Glutamatergic neuron (in vitro differentiated cells): ENCODE measurements around the gene NUFIP1. TPM values are rescaled to one million over a fixed set of nuclear protein-coding genes. Genes with fewer than 3 reads are reported as not detected.

ENCODE experiments used
- DNase-seq: peaks from one replicate; pipeline ENCODE4 v3.0.0; 2022
- H3K27ac Mint-ChIP-seq: one replicate; pipeline ENCODE4 v1.8.0; 2020; ENCODE audit warnings: mild to moderate bottlenecking, mixed read lengths, inconsistent platforms; ENCODE audit not compliant: unreplicated experiment
- H3K27me3 Mint-ChIP-seq: one replicate; pipeline ENCODE4 v1.8.0; 2020; ENCODE audit warnings: mild to moderate bottlenecking, moderate library complexity, mixed read lengths, inconsistent platforms; ENCODE audit not compliant: unreplicated experiment
- H3K36me3 Mint-ChIP-seq: one replicate; pipeline ENCODE4 v1.8.0; 2020; ENCODE audit warnings: mild to moderate bottlenecking, mixed read lengths, inconsistent platforms; ENCODE audit not compliant: unreplicated experiment
- H3K4me1 Mint-ChIP-seq: one replicate; pipeline ENCODE4 v1.8.0; 2020; ENCODE audit warnings: mild to moderate bottlenecking, low read depth, mixed read lengths, inconsistent platforms; ENCODE audit not compliant: unreplicated experiment
- H3K4me3 Mint-ChIP-seq: one replicate; pipeline ENCODE4 v1.8.0; 2020; ENCODE audit warnings: mild to moderate bottlenecking, mixed read lengths, inconsistent platforms; ENCODE audit not compliant: unreplicated experiment
- H3K9me3 Mint-ChIP-seq: one replicate; pipeline ENCODE4 v1.8.0; 2020; ENCODE audit warnings: mild to moderate bottlenecking, moderate library complexity, mixed read lengths, inconsistent platforms; ENCODE audit not compliant: unreplicated experiment
- total RNA-seq: library from RNA; stranded (reverse); fragmentation: NEBNext Ultra II Directional; extraction: Animal tissue kit (Norgen Biotek cat#: 25700); gene quantifications from one replicate; pipeline ENCODE4 v1.2.1, GENCODE V29; 2021; ENCODE audit not compliant: unreplicated experiment
- TF ChIP-seq, protein P1 (sequence below): fragments of 200-600 bp; sonication (generic); IDR thresholded peaks from one replicate; pipeline ENCODE4 v1.5.0; 2021; ENCODE audit not compliant: partially characterized antibody, unreplicated experiment

The NUFIP1 gene
- total RNA-seq, 1 donor from 2014 or later: 5.7 TPM

- TF ChIP-seq, protein P1, sequence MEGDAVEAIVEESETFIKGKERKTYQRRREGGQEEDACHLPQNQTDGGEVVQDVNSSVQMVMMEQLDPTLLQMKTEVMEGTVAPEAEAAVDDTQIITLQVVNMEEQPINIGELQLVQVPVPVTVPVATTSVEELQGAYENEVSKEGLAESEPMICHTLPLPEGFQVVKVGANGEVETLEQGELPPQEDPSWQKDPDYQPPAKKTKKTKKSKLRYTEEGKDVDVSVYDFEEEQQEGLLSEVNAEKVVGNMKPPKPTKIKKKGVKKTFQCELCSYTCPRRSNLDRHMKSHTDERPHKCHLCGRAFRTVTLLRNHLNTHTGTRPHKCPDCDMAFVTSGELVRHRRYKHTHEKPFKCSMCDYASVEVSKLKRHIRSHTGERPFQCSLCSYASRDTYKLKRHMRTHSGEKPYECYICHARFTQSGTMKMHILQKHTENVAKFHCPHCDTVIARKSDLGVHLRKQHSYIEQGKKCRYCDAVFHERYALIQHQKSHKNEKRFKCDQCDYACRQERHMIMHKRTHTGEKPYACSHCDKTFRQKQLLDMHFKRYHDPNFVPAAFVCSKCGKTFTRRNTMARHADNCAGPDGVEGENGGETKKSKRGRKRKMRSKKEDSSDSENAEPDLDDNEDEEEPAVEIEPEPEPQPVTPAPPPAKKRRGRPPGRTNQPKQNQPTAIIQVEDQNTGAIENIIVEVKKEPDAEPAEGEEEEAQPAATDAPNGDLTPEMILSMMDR: no peak
- H3K36me3 Mint-ChIP-seq: no peaks in the 10 kb centered on the region
- no peaks in the 10 kb centered on the region for H3K9me3 Mint-ChIP-seq
- H3K27me3 Mint-ChIP-seq: peaks cover under 1% of the 10 kb centered on the region
- DNase-seq: no peak
- H3K27ac Mint-ChIP-seq: no peak overlapping the region
- no peaks in the 10 kb centered on the region for H3K4me1 Mint-ChIP-seq
- no peak overlapping the region for H3K4me3 Mint-ChIP-seq
Measured at GRCh38 chr13:44976196-44976595, 13.1 kb downstream of the NUFIP1 start.

DNA sequence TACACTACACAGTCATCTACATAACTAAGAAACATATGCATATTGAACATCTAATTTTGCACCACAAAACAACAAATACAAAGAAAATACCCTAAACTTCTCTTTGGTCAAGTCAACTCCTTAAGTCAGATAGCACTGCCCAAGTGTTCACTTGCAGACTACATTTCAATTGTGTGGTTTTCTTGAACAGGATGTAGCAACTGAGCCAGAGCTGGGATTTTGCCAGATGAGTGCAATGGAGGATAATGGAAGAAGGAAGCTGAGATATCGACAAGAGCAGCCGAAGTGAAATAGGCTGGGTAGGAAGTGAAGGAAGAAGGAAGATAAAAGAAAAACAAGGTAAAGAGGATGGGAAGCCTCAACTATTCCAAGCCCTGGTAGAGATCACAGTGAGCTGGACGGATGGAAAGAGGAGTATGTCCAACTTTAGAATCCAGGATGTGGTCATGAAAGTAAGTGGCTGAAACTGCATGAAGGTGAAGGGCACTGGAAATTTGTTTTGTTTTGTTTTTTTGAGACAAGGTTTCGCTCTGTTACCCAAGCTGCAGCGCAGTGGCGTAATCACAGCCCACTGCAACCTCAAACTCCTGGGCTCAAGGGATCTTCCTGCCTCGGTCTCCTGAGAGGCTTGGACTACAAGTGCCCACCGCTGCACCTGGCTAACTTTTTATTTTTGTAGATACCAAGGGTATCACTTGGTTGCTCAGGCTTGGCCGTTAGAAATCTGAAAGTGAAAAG is 15.0 kb downstream of the NUFIP1 start:
- no peaks in the 10 kb centered on the region for H3K36me3 Mint-ChIP-seq

DNA sequence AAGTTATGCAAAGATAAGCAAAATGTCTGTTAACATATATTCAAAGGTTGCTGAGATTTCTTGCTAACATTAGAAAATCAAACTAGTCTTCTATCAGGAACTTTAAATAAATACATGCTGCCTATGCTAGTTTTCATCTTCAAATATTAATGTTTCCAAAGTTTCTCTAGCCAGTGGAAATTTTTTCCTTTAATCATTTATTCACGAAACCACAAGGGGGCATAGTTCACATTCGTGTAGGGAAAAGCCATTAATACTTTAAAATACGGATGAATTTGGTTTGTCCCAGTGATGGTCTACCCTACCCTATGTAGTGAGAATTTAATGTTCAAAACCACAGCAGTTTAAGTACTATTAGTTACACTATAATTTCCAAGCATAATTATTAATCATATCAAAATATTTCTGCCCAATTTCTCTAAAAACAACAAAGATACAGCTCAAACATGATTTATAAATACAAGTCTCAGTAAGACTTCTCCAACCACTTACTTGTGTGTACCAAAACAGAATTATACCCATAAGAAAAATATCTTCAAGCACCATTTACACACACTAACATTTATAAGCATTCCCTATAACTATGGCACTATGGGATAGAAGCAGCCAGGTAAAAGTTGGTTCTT is 16.2 kb downstream of the NUFIP1 start:
- TF ChIP-seq, protein P1: peak; percentile 78
- no peaks in the 10 kb centered on the region for H3K4me1 Mint-ChIP-seq
- no peaks in the 10 kb centered on the region for H3K9me3 Mint-ChIP-seq
- peaks cover 2% of the 10 kb centered on the region for H3K27me3 Mint-ChIP-seq
- no peaks in the 10 kb centered on the region for H3K36me3 Mint-ChIP-seq
- DNase-seq: no peak
- no peak overlapping the region for H3K27ac Mint-ChIP-seq
- no peak overlapping the region for H3K4me3 Mint-ChIP-seq

More for the DNA sequence above, 15.0 kb downstream of the NUFIP1 start:
- no peaks in the 10 kb centered on the region for H3K4me1 Mint-ChIP-seq
- no peak overlapping the region for H3K27ac Mint-ChIP-seq
- no peaks in the 10 kb centered on the region for H3K9me3 Mint-ChIP-seq
- TF ChIP-seq, protein P1: no peak
- H3K4me3 Mint-ChIP-seq: no peak overlapping the region
- peaks cover 2% of the 10 kb centered on the region for H3K27me3 Mint-ChIP-seq
- no peak for DNase-seq

GRCh38 chr13:44971656-44972595 is 17.3 kb downstream of the NUFIP1 start:
- Mint-ChIP-seq H3K9me3 (no peaks in the 10 kb centered on the region), H3K27me3 (peaks cover 2% of the 10 kb centered on the region), H3K4me1 (no peaks in the 10 kb centered on the region), H3K36me3 (no peaks in the 10 kb centered on the region), H3K27ac (no peak overlapping the region), H3K4me3 (no peak overlapping the region)
- TF ChIP-seq, protein P1: no peak
- no peak for DNase-seq
